NT2/D1 (cell line): ENCODE data around the gene KNCN.

Experiments
- DNase-seq: peaks from one replicate; pipeline ENCODE4 v3.0.0-alpha.2; 2011; ENCODE audit warnings: low read depth, low spot score
- H3K27me3 ChIP-seq: 2 replicates; pipeline ENCODE4 v1.6.0; 2011; ENCODE audit warnings: mild to moderate bottlenecking; ENCODE audit not compliant: insufficient read length, insufficient read depth
- H3K36me3 ChIP-seq: 2 replicates; pipeline ENCODE4 v1.6.1; 2011; ENCODE audit warnings: mild to moderate bottlenecking, low read length, mixed read lengths; ENCODE audit not compliant: insufficient read depth, insufficient read length
- H3K4me1 ChIP-seq: 2 replicates; pipeline ENCODE4 v1.5.1; 2011; ENCODE audit not compliant: insufficient read depth, insufficient read length
- H3K4me3 ChIP-seq: 2 replicates; pipeline ENCODE4 v1.5.1; 2011; ENCODE audit warnings: low read depth; ENCODE audit not compliant: insufficient read length
- H3K9ac ChIP-seq: 2 replicates; pipeline ENCODE4 v1.6.0; 2011; ENCODE audit warnings: low read depth; ENCODE audit not compliant: insufficient read length
- H3K9me3 ChIP-seq: 2 replicates; pipeline ENCODE4 v1.5.1; 2011; ENCODE audit warnings: mild to moderate bottlenecking, low read length; ENCODE audit not compliant: insufficient read depth
- SUZ12 ChIP-seq: IDR thresholded peaks from 2 replicates; pipeline ENCODE4 v1.6.1; 2011; ENCODE audit not compliant: insufficient read length, insufficient read depth; ENCODE audit errors: extremely low read depth
- YY1 ChIP-seq: IDR thresholded peaks from 2 replicates; pipeline ENCODE4 v1.6.1; 2011; ENCODE audit not compliant: insufficient read length, insufficient read depth
- ZNF274 ChIP-seq: IDR thresholded peaks from 2 replicates; pipeline ENCODE4 v1.6.1; 2011; ENCODE audit warnings: mild to moderate bottlenecking, low read depth, low read length

KNCN gene

GRCh38 chr1:46568461-46568891 is 17.0 kb upstream of the KNCN start:
- Histone ChIP-seq H3K9ac (no peak overlapping the region), H3K4me1 (peaks cover 8% of the 10 kb centered on the region), H3K27me3 (no peaks in the 10 kb centered on the region), H3K4me3 (no peak overlapping the region), H3K36me3 (peaks cover 53% of the 10 kb centered on the region), H3K9me3 (no peaks in the 10 kb centered on the region)
- DNase-seq, result no peak
- TF ChIP-seq SUZ12 (no peak), YY1 (no peak), ZNF274 (no peak)

- no peak for TF ChIP-seq YY1
- TF ChIP-seq ZNF274, result no peak
- no peak for TF ChIP-seq SUZ12
- no peak overlapping the region for H3K9ac ChIP-seq
- no peaks in the 10 kb centered on the region for H3K9me3 ChIP-seq
- peaks cover 10% of the 10 kb centered on the region for H3K4me1 ChIP-seq
- peaks cover 67% of the 10 kb centered on the region for H3K36me3 ChIP-seq
- no peak overlapping the region for H3K4me3 ChIP-seq
- H3K27me3 ChIP-seq, result no peaks in the 10 kb centered on the region
- no peak for DNase-seq
Measured at GRCh38 chr1:46563341-46563740, 11.9 kb upstream of the KNCN start.

- H3K4me1 ChIP-seq, result peaks cover 12% of the 10 kb centered on the region
- no peak overlapping the region for H3K9ac ChIP-seq
- peaks cover 64% of the 10 kb centered on the region for H3K36me3 ChIP-seq
- no peak overlapping the region for H3K4me3 ChIP-seq
- H3K9me3 ChIP-seq, result no peaks in the 10 kb centered on the region
- H3K27me3 ChIP-seq, result no peaks in the 10 kb centered on the region
- no peak for TF ChIP-seq YY1
- no peak for TF ChIP-seq SUZ12
- no peak for TF ChIP-seq ZNF274
- no peak for DNase-seq
Measured at GRCh38 chr1:46562498-46562897, 11.1 kb upstream of the KNCN start.

GRCh38 chr1:46558966-46559365 is 7.5 kb upstream of the KNCN start:
- TF ChIP-seq SUZ12 (no peak), YY1 (no peak), ZNF274 (no peak)
- peak overlapping the region; percentile 62 for H3K9ac ChIP-seq
- peaks cover 45% of the 10 kb centered on the region for H3K36me3 ChIP-seq
- H3K9me3 ChIP-seq, result no peaks in the 10 kb centered on the region
- no peak for DNase-seq
- H3K27me3 ChIP-seq, result peaks cover 4% of the 10 kb centered on the region
- H3K4me3 ChIP-seq, result no peak overlapping the region
- H3K4me1 ChIP-seq, result peaks cover 23% of the 10 kb centered on the region

GRCh38 chr1:46558141-46558963 is 6.9 kb upstream of the KNCN start:
- peaks cover 4% of the 10 kb centered on the region for H3K27me3 ChIP-seq
- H3K36me3 ChIP-seq, result peaks cover 44% of the 10 kb centered on the region
- peaks cover 24% of the 10 kb centered on the region for H3K4me1 ChIP-seq
- no peaks in the 10 kb centered on the region for H3K9me3 ChIP-seq
- no peak overlapping the region for H3K4me3 ChIP-seq
- DNase-seq, result peak; percentile 68
- peak overlapping the region; percentile 62 for H3K9ac ChIP-seq
- TF ChIP-seq YY1 (no peak), ZNF274 (no peak), SUZ12 (no peak)

GRCh38 chr1:46557403-46557802 is 6.0 kb upstream of the KNCN start:
- H3K4me3 ChIP-seq, result no peak overlapping the region
- H3K9me3 ChIP-seq, result no peaks in the 10 kb centered on the region
- DNase-seq, result no peak
- TF ChIP-seq YY1 (no peak), ZNF274 (no peak), SUZ12 (no peak)
- peaks cover 24% of the 10 kb centered on the region for H3K4me1 ChIP-seq
- H3K36me3 ChIP-seq, result peaks cover 34% of the 10 kb centered on the region
- no peak overlapping the region for H3K9ac ChIP-seq
- peaks cover 7% of the 10 kb centered on the region for H3K27me3 ChIP-seq

- H3K9ac ChIP-seq, result no peak overlapping the region
- no peak for DNase-seq
Measured at GRCh38 chr1:46556822-46557221, 5.4 kb upstream of the KNCN start.

More at GRCh38 chr1:46556822-46557221, 5.4 kb upstream of the KNCN start:
- Histone ChIP-seq H3K36me3 (peaks cover 31% of the 10 kb centered on the region), H3K4me3 (no peak overlapping the region), H3K27me3 (peaks cover 9% of the 10 kb centered on the region), H3K4me1 (peaks cover 24% of the 10 kb centered on the region), H3K9me3 (no peaks in the 10 kb centered on the region)
- TF ChIP-seq YY1 (no peak), SUZ12 (no peak), ZNF274 (no peak)
